ENCODE results near the gene MMP25. TPM values are rescaled to one million over a fixed set of nuclear protein-coding genes. Genes with fewer than 3 reads are reported as not detected.
A peak's percentile ranks its signal among the peaks of the same experiment; 100 is the strongest.

Gene MMP25
- total RNA-seq, 4 donors from 2014 or later = under 0.01 to 4.5 (median 0.12) TPM

GRCh38 chr16:3015865-3016521 lies 30.4 kb upstream of the MMP25 start:
- no peak for DNase-seq (ENCODE audit: extremely low spot score)
- no peaks in the 10 kb centered on the region for H3K9me3 ChIP-seq
- WGBS = 92% methylated on average over 7 of the region's 13 CpGs
- no peaks in the 10 kb centered on the region for H3K36me3 ChIP-seq
- peaks cover 12 to 28% (median 24%) of the 10 kb centered on the region in 4 donors for H3K4me1 ChIP-seq
- no peak for TF ChIP-seq POLR2AphosphoS5 (IDR thresholded peaks at IDR 0.05)
- no peak for TF ChIP-seq POLR2A (IDR thresholded peaks at IDR 0.05; ENCODE audit: low read depth)
- no peak for TF ChIP-seq EP300 (IDR thresholded peaks at IDR 0.05)
- TF ChIP-seq, protein P1, sequence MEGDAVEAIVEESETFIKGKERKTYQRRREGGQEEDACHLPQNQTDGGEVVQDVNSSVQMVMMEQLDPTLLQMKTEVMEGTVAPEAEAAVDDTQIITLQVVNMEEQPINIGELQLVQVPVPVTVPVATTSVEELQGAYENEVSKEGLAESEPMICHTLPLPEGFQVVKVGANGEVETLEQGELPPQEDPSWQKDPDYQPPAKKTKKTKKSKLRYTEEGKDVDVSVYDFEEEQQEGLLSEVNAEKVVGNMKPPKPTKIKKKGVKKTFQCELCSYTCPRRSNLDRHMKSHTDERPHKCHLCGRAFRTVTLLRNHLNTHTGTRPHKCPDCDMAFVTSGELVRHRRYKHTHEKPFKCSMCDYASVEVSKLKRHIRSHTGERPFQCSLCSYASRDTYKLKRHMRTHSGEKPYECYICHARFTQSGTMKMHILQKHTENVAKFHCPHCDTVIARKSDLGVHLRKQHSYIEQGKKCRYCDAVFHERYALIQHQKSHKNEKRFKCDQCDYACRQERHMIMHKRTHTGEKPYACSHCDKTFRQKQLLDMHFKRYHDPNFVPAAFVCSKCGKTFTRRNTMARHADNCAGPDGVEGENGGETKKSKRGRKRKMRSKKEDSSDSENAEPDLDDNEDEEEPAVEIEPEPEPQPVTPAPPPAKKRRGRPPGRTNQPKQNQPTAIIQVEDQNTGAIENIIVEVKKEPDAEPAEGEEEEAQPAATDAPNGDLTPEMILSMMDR (IDR thresholded peaks at IDR 0.05) = no peak
- no peak overlapping the region for H3K4me3 ChIP-seq
- intact Hi-C loops (cut with DNase I) = no loop called here
- no peak overlapping the region for H3K27ac ChIP-seq (replicated peaks in 1 of 4)
- H3K27me3 ChIP-seq = peaks cover 0 to 69% (median 36%) of the 10 kb centered on the region in 4 donors

- intact Hi-C loops (cut with DNase I) = no loop called here
- H3K9me3 ChIP-seq = no peaks in the 10 kb centered on the region
- H3K27me3 ChIP-seq = peaks cover 0 to 57% (median 27%) of the 10 kb centered on the region in 4 donors
- TF ChIP-seq EP300 (IDR thresholded peaks at IDR 0.05) (no peak), POLR2AphosphoS5 (IDR thresholded peaks at IDR 0.05) (no peak), POLR2A (IDR thresholded peaks at IDR 0.05; ENCODE audit: low read depth) (no peak)
- TF ChIP-seq, protein P1 (IDR thresholded peaks at IDR 0.05) = no peak
- H3K4me1 ChIP-seq = peaks cover 25 to 42% (median 37%) of the 10 kb centered on the region in 4 donors
- 72% methylated on average over 9 of the region's 20 CpGs for WGBS
- peaks cover 0 to 4% (median 0%) of the 10 kb centered on the region in 4 donors for H3K36me3 ChIP-seq
- no peak overlapping the region for H3K27ac ChIP-seq (replicated peaks in 1 of 4)
- no peak for DNase-seq (ENCODE audit: extremely low spot score)
- no peak overlapping the region for H3K4me3 ChIP-seq
These were observed 29.0 kb upstream of the MMP25 start for GRCh38 chr16:3017344-3017743.

DNA sequence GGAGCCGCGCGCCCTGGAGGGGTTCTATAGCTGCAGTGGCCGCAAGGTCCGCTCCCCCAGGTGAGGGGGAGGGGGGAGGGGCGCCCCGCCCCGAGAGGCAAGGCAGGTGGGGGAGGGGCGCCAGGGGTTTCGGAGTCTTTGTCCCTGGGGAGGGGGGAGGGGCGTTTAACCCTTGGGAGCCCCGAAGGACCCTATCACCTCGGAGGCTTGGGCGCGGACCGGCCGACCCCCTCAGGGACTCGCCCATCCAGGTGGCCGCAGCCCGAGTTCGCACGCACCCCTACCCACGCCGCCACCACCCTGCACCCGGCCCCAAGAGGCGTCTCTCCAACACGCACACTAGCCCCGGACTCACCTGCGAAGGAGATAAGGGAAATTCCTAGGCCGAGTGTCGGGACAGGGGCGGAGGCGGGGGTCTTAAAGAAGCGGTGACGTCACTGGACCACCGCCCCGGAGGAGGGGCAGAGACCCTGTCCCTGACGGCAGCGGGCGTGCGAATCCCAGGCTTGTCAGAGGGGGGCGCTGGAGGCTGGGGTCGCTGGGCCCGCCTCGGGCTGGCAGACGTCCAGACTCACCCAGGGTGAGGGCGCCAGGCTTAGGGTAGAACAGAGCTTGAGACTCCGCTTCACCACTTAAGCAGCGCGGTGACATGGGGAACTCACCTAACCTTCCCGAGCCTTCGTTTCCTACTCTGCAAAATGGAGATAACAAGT lies 28.4 kb upstream of the MMP25 start, which contains the start of gene CLDN6:
TSS of gene CLDN6 (minus strand) at position 390 of the 713 bp plus-strand sequence. CDS start 2,162 bp downstream, outside the sequence.
- peaks cover 0 to 4% (median 0%) of the 10 kb centered on the region in 4 donors for H3K36me3 ChIP-seq
- WGBS = 15% methylated on average over 16 of the region's 52 CpGs
- DNase-seq (ENCODE audit: extremely low spot score) = no peak
- H3K9me3 ChIP-seq = no peaks in the 10 kb centered on the region
- H3K27ac ChIP-seq (replicated peaks in 1 of 4) = no peak within 1 kb of the TSS
- H3K4me3 ChIP-seq = no peak within 1 kb of the TSS
- peaks cover 31 to 48% (median 43%) of the 10 kb centered on the region in 4 donors for H3K4me1 ChIP-seq
- H3K27me3 ChIP-seq = peaks cover 0 to 51% (median 21%) of the 10 kb centered on the region in 4 donors
- intact Hi-C loops (cut with DNase I) = no loop called here
- TF ChIP-seq EP300 (IDR thresholded peaks at IDR 0.05) (no peak), POLR2AphosphoS5 (IDR thresholded peaks at IDR 0.05) (no peak), POLR2A (IDR thresholded peaks at IDR 0.05; ENCODE audit: low read depth) (no peak)
- TF ChIP-seq, protein P1 (IDR thresholded peaks at IDR 0.05) = no peak

DNA sequence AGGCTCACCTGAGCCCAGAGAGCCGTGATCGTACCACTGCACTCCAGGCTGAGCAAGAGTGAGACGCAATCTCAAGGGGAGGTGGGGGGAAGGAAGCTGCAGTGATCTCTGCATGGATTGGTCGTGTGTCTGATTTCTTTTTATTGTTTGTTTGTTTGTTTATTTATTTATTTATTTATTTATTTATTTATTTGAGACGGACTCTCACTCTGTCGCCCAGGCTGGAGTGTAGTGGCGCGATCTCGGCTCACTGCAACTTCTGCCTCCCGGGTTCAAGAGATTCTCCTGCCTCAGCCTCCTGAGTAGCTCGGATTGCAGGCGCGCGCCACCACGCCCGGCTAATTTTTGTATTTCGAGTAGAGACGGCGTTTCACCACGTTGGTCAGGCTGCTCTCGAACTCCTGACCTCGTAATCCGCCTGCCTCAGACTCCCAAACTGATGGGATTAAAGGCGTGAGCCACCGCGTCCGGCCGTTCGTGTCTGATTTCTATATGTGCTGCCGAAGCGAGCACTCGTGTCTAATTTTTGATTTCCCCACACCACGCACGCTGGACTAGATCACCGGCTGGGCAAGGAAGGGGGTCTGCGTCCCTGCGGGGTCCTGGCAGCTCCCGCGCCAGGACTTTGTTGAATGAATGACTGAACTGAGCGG lies 26.6 kb upstream of the MMP25 start:
- H3K27ac ChIP-seq (replicated peaks in 1 of 4) = peak overlapping the region; percentile 96 to 99 (median 98)
- WGBS = 55% methylated on average over 22 of the region's 40 CpGs

More for the DNA sequence above, 26.6 kb upstream of the MMP25 start:
- no peak for DNase-seq (ENCODE audit: extremely low spot score)
- H3K27me3 ChIP-seq = peaks cover 0 to 35% (median 20%) of the 10 kb centered on the region in 4 donors
- intact Hi-C loops (cut with DNase I) = no loop called here
- H3K4me3 ChIP-seq = peak overlapping the region; percentile 66 to 86 (median 74)
- no peaks in the 10 kb centered on the region for H3K9me3 ChIP-seq
- TF ChIP-seq POLR2A (IDR thresholded peaks at IDR 0.05; ENCODE audit: low read depth) = no peak
- TF ChIP-seq, protein P1 (IDR thresholded peaks at IDR 0.05) = no peak
- TF ChIP-seq POLR2AphosphoS5 (IDR thresholded peaks at IDR 0.05) = no peak
- TF ChIP-seq EP300 (IDR thresholded peaks at IDR 0.05) = no peak
- H3K36me3 ChIP-seq = peaks cover 0 to 4% (median 0%) of the 10 kb centered on the region in 4 donors
- peaks cover 44 to 62% (median 58%) of the 10 kb centered on the region in 4 donors for H3K4me1 ChIP-seq
